GM18870 (cell line): Measurements from ENCODE around the gene CASP3.
"Not testable (repeated sequence)": the region's sequence is repeated elsewhere in the genome, so short reads cannot be mapped to it uniquely, and the experiment has no call there.

Experiments
- ATAC-seq: cut with Tn5 transposase; IDR thresholded peaks from one replicate; pipeline ENCODE4 v1.9.1; 2021; ENCODE audit warnings: moderate library complexity; ENCODE audit not compliant: unreplicated experiment

CASP3 gene

DNA sequence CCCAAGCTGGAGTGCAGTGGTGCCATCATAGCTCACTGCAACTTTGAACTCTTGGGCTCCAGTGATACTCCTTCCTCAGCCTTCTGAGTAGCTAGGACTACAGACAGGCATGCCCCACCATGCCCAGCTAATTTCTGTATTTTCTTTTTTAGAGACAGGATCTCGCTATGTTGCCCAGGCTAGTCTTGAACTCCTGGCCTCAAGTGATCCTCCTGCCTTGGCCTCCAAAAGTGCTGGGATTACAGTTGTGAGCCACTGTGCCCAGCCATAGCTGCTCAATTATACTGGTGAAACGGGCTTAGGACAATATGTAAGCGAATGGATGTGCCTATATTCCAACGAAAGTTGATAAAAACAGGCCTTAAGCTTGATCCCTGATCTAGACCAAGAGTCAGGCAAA lies 13.1 kb downstream of the CASP3 start:
- no peak for ATAC-seq

DNA sequence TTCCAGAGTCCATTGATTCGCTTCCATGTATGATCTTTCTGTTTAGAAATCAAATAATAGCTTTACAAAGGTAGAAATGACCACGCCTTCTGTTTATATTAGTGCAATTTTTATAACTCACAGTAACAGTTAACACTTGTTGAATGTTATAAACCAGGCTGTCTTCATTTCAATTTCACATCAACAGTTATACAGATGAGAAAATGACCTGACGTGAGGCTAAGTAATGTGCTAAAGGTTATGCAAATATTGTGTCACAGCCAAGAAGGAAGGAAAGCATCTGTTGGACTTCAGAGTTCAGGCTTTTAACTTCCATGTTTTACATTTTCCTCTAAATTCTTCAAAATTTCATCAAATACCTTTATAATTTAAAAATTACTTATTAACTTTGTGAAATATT lies 13.9 kb downstream of the CASP3 start:
- ATAC-seq: no peak

DNA sequence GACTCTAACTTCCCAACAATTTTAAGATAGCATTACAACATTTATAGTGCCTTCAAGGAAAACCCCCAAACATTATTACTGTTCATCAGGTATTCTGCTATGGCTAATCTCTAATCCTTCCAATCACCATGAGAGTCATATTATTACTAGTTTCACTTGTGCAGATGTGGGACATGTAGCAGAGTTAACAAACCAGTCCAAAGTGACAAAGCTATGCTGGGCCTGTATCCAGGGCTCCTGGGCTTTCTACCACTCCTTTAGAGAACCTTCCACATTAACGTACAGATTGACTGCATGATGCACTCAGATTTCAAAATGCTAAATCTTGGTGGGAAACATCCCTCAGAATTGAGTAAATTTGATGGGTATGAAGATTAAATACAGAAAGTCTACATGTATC lies 16.4 kb downstream of the CASP3 start:
- no peak for ATAC-seq

DNA sequence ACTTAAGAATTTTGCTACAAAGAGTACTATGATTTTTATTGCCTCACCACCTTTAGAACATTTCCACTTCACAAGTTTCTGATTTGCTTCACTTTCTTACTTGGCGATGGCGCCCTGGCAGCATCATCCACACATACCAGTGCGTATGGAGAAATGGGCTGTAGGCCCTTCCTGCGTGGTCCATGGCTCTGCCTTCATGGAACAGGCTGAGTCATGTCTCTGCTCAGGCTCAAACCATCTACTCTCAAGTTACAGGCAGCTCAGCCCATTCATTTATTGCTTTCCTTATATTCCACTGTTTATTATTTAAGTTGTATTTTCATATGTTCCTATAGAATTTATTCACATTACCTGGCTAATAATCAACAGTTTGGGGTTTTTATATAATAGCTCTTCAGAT lies 21.1 kb downstream of the CASP3 start:
- no peak for ATAC-seq

DNA sequence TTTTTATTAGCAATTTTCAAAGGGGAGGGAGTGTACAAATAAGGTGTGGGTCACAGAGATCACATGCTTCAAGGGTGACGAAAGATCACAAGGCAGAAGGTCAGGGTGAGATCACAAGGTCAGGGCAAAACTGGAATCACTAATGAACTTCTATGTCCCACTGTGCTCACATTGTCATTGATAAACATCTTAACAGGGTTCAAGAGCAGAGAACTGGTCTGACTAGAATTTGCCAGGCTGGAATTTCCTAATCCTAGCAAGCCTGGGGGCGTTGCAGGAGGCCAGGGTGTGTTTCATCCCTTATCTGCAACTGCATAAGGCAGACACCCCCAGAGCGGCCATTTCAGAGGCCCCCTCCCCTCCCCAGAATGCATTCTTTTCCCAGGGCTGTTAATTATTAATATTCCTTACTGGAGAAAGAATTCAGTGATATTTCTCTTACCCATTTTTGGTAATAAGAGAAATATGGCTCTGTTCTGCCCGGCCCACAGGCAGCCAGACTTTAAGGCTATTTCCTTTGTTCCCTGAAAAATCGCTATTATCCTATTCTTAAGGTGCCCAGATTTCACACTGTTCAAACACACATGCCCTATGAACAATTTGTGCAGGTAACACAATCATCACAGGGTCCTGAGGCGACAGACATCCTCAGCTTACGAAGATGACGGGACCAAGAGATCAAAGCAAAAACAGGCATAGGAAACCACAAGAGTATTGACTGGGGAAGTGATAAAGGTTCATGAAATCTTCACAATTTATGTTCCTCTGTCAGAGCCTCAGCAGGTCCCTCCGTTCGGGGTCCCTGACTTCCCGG lies 23.3 kb downstream of the CASP3 start:
- not testable (repeated sequence) for ATAC-seq

DNA sequence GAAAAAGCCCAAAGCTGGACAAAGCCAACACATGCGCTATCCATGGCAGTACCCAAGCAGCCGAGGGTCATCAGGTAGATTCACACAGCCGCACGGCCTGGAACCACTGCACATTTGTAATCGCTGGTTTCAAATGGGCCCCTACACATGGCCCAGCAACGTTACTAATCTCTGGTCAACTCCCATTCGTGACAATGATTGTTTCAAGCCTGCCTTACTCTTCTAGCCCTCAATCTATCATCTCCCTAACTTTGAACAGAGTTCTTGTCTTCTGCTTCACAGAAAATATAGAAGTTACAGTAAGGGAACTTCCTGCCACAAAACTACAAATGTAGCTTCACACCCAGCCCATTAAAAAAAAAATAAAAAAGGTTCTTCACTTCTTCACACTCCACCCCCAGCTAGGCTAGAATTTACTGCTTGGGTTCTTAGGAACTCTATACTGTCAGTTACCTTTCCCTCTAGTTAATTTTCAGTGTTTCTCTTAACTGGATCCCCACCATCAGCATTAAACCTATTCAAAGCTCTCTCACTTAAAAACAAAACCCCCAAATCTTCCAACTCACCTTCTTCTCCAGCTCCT lies 24.2 kb downstream of the CASP3 start:
- ATAC-seq: no peak

DNA sequence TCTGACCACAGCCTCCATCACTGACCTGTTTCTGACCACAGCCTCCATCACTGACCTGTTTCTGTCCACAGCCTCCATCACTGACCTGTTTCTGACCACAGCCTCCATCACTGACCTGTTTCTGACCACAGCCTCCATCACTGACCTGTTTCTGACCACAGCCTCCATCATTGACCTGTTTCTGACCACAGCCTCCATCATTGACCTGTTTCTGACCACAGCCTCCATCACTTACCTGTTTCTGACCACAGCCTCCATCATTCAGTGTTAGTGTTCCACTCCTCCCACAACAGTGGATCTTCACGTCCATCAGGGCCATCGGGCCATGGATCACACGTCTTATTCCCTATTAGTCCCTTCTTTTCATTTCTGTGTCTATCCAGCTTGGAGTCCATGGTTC lies 24.7 kb downstream of the CASP3 start:
- not testable (repeated sequence) for ATAC-seq

DNA sequence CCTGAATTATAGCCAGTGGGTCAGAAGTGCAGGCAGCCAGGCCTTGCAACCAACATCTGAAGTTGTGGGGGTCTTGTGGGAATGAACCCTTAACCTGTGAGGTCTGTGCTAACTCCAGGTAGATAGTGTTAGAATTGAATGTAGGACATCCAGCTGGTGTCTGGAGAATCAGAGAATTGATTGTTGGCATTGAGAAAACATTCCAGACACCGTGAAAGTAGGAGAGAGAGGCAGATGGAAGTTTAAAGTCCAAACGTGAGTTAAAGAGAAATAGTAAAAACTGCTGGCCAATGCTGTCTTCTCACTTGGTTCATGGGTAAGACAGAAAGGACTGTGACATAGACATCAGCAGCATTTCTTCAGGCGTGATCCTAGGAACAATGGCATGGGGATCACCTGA lies 27.7 kb downstream of the CASP3 start:
- ATAC-seq: no peak

DNA sequence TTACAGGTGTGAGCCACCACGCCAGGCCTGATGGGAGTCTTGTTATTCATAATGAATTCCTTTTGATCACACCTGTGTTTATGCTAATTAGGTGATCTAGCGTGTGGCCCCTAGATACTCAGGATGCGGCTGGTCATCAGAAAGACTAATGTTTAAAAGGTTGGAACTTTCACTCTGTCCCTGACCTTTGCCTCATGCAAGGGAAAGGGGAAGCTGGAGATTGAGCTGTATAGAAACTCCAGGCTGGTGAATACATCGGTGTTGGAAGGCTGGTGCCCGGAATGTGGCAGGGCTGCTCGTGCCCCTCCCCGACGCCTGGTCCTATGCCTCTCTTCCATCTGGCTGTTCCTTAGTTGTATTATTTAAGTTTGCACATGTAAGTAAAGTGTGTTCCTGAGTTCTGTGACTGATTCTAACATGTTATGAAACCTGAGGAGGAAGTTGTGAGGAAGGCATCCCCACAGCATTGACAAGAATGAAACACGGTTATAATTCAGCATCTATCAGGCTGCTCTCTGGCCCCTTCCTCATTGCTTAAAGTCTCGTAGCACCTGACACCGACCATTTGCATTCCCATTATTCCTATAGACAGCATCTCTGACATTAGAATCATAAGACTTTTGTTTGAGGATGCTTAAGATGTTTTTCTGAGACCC lies 28.9 kb downstream of the CASP3 start:
- no peak for ATAC-seq

DNA sequence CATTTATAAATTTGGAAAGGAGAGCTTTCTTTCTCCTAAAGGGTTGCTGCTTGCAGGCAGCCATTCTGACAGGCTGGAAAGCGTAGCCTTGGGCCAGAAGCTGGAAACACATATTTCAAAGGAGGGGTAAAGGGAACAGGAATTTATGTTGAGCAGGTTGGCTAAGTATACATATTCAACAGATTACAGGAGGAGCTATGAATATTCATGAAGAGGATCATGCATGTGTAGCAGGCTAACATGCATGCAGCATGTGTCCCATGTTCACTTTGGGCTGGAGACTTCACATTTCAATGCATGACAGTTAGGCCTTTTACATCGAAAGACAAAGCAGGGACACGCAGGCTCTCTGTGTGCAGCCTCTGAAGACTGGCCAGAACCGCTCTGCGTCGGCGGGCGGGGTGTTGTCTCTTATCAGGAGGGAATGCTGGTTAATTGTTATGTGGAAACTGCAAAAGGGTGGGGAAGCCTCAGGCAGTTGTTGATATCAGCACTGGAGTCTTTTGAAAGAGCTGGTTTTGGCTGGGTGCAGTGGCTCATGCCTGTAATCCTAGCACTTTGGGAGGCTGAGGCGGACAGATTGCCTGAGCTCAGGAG lies 31.5 kb downstream of the CASP3 start:
- ATAC-seq: no peak

DNA sequence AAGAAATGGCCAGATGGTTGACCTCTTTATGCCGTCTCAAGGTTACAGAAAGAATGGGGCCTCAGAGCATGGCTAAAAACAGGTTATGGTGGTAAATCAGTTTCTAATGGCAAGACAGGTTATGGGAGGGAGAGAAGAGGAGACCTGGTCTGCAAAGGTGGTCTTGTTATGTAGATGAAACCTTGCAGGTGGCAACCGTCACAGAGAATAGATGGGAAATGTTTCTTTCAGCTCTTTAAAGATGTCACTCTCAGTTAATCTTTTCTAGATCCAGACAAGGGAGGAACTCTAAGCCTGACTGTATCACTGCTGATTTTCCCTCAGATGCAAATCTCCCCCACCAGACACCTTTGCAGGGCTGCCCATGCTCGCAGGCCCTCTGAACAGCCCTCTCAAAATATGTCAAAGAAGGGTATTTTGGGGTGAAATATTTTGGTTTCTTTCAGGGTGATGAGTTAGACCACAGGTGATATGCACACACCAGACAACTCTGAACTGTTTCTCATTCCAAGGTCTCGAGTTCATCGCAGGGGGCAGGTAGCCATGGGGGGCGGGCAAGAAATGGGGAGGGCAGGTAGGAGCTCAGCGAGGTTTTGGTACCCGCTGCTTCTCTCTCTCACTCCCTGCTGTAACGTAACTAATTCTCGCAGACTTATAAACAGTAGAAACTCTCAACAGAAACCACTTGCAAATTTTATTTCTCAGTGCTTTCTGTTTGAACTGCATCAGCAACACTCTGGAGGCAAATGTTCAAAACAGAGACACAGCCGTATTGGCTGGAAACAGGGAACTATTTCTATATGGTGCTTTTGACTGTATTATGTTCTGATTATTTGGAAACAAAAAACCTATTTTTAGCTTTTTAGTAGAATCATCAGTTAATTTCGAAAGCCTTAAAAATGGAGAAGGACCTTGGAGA lies 32.4 kb downstream of the CASP3 start:
- peak; percentile 77 for ATAC-seq

DNA sequence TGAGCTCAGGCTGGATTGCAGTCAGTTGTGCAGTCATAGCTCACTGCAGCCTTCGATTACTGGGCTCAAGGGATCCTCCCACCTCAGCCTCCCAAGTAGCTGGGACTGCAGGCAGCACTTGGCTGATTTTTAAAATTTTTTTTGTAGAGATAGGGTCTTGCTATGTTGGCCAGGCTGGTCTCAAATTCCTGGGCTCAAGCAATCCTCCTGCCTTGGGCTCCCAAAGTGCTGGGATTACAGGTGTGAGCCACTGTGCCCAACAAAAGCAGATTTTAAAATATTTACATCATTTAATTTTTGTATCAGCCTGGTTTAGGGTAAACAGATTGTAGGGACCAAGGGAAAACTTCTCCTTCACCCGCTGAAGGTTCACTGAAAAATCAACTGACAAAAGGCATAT lies 33.1 kb downstream of the CASP3 start:
- not testable (repeated sequence) for ATAC-seq

DNA sequence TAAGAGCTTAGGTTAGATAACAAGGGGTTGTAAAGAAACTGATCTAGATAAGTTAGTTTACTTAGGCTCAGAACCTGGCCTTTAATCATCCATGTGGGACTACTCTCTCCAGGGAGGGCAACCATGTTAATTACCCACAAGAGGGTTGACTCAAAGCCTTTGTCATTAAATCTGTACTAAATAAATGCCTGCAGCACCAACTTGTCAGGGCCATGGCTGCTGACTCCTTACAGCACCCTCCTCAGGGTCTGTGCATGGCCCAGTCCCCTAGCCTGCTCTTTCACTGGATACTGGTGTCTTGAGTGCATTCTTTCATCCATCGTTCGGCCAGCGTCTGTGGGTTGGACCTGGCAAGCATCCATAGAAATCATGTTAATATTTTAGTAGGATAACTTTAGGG lies 34.7 kb downstream of the CASP3 start:
- ATAC-seq: no peak

DNA sequence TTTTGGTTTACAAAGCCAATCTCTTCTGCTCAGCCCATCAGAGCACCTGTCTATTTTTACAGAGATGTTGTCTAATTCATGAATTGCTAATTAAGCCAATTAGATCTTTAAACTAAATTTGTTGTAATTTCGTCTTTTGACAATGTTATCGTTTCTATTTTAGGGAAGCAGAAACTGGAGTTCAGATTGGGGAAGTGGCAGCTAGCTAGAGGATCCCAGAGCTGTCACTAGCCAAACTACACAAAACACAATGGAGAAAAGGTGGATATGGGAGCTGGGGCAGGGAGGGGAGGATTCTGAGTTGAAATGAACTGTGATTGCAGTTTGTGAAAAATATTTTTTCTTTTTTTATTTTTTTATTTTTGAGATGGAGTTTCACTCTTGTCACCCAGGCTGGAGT lies 35.8 kb downstream of the CASP3 start:
- ATAC-seq: no peak

DNA sequence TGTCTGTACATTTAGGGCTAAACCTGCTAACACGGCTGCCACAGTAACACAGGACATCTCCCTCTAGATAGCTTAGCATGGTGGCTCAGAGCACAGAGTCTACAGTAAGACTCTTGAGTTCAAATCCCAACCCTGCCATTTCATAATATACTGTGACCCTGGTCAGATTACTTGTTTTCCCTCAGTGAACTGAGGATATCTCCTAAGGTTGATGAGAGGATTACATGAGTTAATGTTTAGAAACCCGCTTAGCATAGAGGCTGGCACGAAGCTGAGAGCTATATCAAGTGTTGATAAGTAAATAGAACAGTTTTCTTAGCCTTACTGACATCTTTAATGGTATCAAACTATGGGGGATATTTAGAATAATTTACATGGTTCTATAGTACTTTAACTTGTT lies 37.2 kb downstream of the CASP3 start:
- no peak for ATAC-seq

DNA sequence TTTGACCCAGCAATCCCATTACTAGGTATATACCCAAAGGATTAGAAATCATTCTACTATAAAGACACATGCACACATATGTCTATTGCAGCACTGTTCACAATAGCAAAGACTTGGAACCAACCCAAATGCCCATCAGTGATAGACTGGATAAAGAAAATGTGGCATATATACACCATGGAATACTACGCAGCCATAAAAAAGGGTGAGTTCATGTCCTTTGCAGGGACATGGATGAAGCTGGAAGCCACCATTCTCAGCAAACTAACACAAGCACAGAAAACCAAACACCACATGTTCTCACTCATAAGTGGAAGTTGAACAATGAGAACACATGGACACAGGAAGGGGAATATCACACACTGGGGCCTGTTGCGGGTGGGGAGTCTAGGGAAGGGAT lies 41.8 kb downstream of the CASP3 start:
- ATAC-seq: not testable (repeated sequence)

DNA sequence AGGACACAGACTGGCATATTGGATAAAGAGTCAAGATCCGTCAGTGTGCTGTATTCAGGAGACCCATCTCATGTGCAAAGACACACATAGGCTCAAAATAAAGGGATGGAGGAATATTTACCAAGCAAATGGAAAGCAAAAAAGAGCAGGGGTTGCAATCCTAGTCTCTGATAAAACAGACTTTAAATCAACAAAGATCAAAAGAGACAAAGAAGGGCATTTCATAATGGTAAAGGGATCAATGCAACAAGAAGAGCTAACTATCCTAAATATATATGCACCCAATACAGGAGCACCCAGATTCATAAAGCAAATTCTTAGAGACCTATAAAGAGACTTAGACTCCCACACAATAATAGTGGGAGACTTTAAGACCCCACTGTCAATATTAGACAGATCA lies 46.4 kb downstream of the CASP3 start:
- ATAC-seq: not testable (repeated sequence)

DNA sequence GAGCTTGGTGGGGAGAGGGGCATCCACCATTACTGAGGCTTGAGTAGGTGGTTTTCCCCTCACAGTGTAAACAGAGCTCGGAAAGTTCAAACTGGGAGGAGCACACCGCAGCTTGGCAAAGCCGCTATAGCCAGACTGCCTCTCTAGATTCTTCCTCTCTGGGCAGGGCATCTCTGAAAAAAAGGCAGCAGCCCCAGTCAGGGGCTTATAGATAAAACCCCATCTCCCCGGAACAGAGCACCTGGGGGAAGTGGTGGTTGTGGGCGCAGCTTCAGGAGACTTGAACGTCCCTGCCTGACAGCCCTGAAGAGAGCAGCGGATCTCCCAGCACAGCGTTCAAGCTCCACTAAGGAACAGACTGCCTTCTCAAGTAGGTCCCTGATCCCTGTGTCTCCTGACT lies 48.3 kb downstream of the CASP3 start:
- ATAC-seq: not testable (repeated sequence)

DNA sequence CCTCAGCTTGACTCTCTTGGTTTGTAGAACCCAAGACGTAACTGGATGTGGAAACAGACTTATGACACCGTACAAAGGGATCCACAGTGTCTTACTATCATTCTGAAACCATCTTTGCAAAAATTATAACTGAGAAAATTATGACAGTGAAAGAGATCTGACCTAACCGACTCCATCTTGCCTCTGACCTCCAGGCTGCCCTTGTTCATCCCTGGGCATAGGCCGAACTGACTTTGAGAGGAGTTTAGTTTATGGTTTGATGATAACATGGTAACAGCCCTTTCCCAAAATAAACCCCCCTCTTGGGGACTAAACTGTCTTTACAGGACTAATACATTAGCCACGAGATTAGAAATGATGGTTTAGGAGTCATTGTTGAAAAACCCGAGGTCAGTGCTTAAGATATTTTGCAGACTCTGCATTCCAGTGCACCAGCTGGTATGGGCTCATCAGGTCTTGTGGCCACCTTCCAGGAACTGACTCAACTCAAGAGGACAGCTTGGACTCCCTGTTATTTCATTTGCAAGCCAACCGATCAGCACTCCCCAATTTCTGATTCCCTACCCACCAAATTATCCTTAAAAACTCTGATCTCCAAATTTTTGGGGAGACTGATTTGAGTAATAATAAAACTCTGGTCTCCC lies 49.6 kb downstream of the CASP3 start:
- no peak for ATAC-seq

DNA sequence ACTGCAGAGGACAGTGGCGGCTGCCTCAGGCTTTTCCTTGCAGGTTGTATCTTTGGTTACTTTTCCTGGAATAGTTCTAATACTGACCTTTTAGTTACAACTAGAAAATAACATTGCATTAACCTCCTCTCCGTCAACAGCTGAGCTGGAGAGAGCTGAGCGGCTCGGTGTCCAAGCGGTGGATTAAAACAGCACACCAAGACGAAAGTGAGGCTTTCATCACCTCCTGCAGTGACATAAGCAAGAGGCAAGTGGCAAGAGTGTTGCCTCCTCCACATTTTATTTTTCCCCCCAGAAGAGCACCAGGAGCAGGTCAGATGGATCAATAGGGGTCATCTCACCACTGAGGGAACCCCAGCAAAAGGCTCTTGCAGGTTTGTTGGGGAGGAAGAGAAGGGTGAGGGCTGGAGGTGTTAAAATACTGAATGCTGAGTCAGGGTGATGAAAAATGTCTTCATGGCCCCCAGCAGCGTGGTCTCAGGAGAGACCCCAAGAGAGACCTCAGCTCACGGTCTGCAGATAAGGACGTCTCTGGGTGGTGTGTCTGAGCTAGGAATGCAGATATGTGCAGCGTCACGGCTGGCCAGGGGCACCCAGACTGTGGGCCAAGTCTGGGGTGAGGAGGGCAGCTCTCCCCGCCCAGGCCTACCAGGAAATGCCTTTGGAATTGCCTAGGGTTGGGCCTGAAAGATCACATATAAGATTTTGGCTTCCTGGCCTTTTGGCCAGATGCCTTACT lies 50.3 kb downstream of the CASP3 start:
- no peak for ATAC-seq
